GM20431 (cell line): ENCODE results near the gene MPPED1.

Source experiments
- in situ Hi-C: fragments of 300-500 bp; cut with MseI, MboI; formaldehyde crosslinking; loops from one replicate; pipeline ENCODE4 v1.15.0; 2020; ENCODE audit warnings: low sequenced_read_pairs; ENCODE audit not compliant: unreplicated experiment

Gene MPPED1

DNA sequence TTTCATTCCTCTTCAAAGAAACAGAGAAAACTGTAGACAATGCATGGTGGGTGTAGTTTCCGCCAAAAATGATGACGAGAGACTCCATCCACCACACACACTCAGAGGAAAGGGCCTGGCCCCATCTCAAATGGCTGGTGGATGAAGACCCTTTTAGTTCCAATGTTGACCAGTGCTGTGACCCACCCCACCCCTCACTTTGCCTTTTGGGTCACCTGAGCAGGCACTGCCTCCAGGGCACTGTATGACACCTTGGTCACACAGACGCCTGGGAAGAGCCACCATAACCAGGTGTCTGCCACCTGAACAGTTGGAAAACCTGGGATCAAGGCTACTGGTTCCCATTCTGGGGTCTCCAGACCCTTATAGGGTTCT, 121.3 kb downstream of the MPPED1 start:
- in situ Hi-C loops: no loop called here

DNA sequence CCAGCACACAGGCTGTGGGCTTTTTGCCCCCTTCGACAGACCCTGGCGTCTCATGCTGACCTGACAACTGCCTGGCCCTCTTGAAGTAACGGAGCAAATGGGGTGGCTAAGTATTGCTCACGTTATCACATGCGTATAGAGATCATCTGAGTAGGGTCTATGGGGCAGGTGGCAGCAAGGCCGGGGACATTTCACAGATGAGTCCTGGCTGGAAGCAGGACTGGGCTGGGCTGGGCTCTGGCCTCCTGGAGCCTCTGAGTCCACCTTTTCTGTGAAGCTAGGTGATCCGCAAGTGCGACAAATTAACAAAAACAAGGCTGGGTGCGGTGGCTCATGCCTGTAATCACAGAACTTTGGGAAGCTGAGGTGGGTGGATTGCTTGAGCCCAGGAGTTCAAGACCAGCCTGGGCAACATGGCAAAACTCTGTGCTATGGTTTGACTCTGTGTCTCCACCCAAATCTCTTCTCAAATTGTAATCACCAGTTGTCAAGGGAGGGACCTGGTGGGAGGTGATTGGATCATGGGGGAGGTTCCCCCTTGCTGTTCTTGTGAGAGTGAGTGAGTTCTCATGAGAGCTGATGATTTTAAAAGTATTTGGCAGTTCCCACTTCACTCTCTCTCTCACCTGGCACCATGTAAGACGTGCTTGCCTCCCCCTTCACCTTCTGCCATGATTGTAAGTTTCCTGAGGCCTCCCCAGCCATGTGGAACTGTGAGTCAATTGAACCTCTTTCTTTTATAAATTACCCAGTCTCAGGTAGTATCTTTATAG, 122.0 kb downstream of the MPPED1 start:
- in situ Hi-C loops: no loop called here

- in situ Hi-C loops: no loop called here
These were observed 123.1 kb downstream of the MPPED1 start for GRCh38 chr22:43534916-43535315.

- in situ Hi-C loops: no loop called here
These were observed 123.5 kb downstream of the MPPED1 start for GRCh38 chr22:43535336-43535735.

DNA sequence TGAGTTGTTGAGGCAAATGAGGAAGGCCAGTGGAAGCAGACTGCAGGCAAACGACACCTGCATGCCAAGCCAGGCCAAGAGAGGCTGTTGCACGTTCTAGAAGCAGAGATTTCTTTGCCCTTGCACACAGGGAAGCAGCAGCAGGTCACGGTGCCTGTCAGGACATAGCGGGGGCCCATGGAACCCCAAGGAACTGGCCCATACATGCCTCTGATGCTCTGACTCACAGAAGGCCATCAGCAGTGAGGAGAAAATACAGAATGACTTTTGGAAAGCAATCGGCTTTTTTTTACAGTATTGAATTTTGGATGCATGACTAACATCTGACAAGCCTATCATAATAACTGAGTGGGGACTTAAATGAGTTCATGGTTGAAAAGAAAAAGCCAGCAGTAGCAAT, 123.9 kb downstream of the MPPED1 start:
- in situ Hi-C loops: no loop called here

- in situ Hi-C loops: no loop called here
These were observed 125.3 kb downstream of the MPPED1 start for GRCh38 chr22:43537019-43537585.

DNA sequence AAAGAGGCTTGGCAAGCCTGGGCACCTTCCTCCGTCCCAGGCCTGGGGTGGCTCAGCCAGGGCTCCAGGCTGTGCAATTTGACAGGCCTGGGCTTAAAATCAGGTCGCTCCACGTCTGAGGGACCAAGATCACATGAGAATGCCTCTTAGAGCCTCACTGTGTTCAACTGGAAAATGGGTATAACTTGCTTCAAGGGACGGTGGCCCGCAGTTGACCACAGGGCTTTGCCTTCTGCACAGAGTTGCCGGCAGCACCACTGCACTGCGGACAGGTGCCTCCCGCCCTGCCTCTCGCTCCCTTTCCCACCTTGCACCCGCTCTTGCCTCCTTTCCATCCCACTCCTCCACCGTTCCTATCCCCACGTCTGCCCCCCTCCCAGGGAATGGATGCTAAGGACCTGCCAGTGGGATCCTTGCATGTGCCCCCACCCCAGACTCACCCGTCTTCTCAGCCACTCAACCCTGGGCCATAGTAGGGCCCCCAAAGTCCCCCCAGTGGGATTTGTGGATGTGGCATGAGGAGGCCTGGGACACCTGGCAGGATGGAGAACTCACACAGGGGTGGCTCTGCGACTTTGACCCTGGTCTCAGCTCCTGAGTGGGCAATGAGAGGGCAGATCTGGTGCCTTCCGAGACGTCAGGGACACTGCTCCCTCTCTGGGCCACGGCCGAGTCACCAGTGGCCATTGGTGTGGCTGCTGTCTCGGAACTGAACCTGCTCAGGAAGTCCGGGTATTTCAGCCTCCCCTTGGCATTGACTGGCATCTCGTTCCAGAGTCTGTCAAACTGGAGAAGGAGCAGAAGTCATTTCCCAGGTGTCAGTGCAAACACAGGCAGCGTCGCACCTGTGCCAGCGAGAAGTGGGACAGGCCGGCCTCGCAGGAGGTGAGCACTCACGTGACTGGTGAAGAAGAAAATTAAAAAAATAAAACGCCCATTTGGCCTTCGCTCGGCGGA, 128.0 kb downstream of the MPPED1 start:
- in situ Hi-C loops: no loop called here

- in situ Hi-C loops: no loop called here
These were observed 128.7 kb downstream of the MPPED1 start for GRCh38 chr22:43540529-43540923.

DNA sequence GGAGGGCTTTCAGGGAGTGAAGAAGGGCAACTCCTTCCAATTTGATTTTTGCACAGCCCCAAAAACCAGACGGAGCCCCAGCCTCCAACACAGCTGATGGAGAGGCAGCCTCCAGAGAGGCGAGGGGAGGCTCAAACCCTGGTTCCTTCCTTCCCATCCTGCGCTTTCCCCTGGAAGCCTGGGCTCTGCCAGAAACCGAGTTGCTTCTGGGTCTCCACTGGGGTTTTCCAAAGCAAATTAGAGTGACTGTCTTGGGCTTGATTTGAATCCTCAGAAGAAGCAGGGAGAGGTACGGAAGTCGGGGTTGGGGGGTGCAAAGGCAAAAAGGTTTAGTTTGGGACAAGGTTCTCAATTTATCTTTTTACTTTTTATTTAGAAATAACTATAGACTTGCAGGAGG, 129.2 kb downstream of the MPPED1 start:
- in situ Hi-C loops: no loop called here

- in situ Hi-C loops: no loop called here
These were observed 129.9 kb downstream of the MPPED1 start for GRCh38 chr22:43541462-43542407.

GRCh38 chr22:43542681-43543521, 131.1 kb downstream of the MPPED1 start:
- in situ Hi-C loops: no loop called here

DNA sequence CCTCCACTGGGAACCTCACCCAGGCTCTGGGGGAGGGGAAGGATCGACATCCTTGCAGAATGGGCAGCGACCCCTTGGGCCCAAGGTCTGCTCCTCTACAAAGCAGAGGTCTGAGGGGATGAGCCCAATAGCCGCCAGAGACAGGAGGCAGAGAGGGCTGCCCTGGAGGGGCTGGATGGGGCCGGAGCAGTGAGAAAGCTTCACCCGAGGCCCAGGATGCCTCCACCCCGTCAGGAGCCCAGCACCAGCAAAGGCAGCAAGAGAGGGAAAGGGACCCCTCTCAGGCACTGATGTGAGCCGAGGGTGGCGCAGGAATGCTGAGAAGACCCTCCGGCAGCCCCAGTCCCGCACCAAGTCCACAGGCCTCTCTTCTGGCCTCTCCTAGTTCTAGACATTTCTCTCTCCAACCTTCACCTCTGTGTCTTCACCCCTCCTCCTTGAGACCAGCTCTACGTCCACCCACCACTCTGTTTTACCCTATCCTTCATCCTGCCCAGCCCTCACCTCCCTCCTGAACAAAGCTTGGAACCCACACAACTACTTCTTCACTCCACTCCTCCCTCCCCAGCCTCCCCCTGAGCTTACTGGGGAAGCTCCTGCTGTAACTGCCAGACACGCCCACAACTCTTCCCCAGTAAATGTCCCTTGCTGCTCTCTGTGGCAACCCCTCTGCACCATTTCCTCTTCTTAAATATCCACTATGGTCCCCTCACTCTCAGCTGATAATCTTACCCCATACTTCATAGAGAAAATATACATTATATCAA, 131.9 kb downstream of the MPPED1 start:
- in situ Hi-C loops: no loop called here

GRCh38 chr22:43544289-43544673, 132.5 kb downstream of the MPPED1 start:
- in situ Hi-C loops: no loop called here

- in situ Hi-C loops: no loop called here
These were observed 134.4 kb downstream of the MPPED1 start for GRCh38 chr22:43546186-43546585.

- in situ Hi-C loops: no loop called here
These were observed 138.3 kb downstream of the MPPED1 start for GRCh38 chr22:43550024-43550620.

- in situ Hi-C loops: no loop called here
These were observed 138.9 kb downstream of the MPPED1 start for GRCh38 chr22:43550672-43551071.

- in situ Hi-C loops: no loop called here
These were observed 141.8 kb downstream of the MPPED1 start for GRCh38 chr22:43553451-43554258.
